DND-41 (cell line): ENCODE results near the gene PNCK.

Experiments used
- EZH2 ChIP-seq: IDR thresholded peaks from 3 replicates; pipeline ENCODE4 v1.6.1; 2012; ENCODE audit warnings: borderline replicate concordance, low read depth, mild to moderate bottlenecking, moderate library complexity, low read length, inconsistent platforms; ENCODE audit not compliant: severe bottlenecking
- TF ChIP-seq, protein P1 (sequence below): IDR thresholded peaks from 2 replicates; pipeline ENCODE4 v1.5.1; 2012; ENCODE audit warnings: borderline replicate concordance, low read length, moderate library complexity, mild to moderate bottlenecking; ENCODE audit not compliant: poor library complexity, severe bottlenecking; ENCODE audit errors: extremely low read depth

DNA sequence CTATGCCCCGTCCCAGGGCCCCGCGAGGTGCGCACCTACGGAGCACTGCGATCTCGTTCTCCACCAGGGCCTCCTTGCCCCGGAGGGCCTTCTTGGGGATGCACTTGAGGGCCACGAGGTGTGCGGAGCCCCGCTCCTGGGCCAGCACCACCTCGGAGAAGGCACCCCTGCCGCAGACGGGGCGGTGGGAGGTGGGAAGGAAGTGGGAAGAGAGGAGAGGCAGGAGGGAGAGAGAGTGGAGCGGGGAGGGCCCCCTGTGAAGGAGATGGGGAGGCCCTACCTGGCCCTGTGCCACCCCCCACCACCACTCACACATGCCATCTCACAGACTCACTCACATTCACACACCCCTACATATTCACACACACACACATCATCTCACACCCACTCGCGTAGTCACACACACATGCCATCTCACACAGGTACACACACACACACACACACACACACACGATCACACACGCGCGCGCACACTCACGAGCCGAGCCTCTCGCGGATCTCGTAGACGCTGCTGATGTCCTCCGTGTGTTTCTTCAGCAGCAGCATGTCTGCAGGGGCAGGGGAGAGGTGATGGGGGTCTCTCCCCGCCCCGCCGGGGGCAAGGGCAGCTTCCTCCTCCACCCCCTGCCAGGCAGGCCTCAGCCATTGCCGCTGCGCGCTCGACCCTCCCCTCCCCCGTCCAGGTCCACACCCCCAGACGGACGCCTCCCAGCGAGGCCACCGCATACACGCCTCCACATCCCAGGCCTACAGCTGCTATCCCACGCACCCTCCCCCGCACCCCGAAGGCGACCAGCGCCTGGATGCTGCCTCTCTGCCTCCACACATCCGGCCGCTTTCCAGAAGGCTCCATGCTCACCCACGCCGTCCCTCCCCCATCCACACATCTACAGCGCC lies 834 bp downstream of the PNCK start:
- TF ChIP-seq, protein P1, sequence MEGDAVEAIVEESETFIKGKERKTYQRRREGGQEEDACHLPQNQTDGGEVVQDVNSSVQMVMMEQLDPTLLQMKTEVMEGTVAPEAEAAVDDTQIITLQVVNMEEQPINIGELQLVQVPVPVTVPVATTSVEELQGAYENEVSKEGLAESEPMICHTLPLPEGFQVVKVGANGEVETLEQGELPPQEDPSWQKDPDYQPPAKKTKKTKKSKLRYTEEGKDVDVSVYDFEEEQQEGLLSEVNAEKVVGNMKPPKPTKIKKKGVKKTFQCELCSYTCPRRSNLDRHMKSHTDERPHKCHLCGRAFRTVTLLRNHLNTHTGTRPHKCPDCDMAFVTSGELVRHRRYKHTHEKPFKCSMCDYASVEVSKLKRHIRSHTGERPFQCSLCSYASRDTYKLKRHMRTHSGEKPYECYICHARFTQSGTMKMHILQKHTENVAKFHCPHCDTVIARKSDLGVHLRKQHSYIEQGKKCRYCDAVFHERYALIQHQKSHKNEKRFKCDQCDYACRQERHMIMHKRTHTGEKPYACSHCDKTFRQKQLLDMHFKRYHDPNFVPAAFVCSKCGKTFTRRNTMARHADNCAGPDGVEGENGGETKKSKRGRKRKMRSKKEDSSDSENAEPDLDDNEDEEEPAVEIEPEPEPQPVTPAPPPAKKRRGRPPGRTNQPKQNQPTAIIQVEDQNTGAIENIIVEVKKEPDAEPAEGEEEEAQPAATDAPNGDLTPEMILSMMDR: no peak
- no peak for TF ChIP-seq EZH2
